ENCODE results near the gene GNG8.

DNA sequence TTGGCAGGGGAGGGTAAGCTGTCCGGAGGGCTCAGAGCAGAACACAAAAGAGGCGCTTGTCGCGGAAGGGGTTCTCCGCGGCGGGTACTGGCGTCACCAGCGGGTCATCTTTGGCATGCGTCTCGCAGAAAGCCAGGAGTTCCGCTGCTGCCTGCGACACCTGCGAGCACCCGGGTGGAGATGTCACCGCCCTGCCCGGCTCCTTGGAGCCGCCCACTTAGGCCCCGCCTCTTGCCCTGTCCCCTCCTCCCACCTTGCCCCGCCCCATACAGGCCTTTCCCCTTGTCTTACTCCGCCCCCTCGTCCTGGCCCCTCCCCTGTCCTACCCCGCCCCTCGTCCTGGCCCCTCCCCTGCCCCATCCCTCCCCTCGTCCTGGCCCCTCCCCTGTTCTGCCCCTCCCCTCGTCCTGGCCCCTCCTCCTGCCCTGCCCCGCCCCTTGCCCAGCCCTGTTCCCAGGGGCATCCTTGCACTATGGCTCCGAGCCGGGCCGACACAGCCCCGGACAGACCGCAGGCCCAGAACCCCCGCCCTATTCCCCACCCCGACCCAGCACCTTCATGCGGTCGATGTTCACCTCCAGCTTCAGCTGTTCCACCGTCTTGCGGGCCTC lies 1.9 kb downstream of the GNG8 start:
- TF ChIP-seq CTCF (IDR thresholded peaks at IDR 0.05) (no peak), POLR2AphosphoS5 (IDR thresholded peaks at IDR 0.05) (peak in 1 of 3 donors; percentile 19), POLR2A (IDR thresholded peaks at IDR 0.05) (no peak)
